KOPT-K1 (cell line): Measurements from ENCODE around the gene ENC1.
"Not testable (repeated sequence)": the region's sequence is repeated elsewhere in the genome, so short reads cannot be mapped to it uniquely, and the experiment has no call there.

Experiments used
- H3K27ac ChIP-seq: fragments of 200-600 bp; sonication (generic); 2 replicates; pipeline ENCODE4 v1.5.1; 2016; ENCODE audit warnings: antibody characterized with exemption, mild to moderate bottlenecking, low read depth, low read length; ENCODE audit not compliant: poor library complexity, severe bottlenecking
- H3K36me3 ChIP-seq: fragments of 200-600 bp; sonication (generic); 2 replicates; pipeline ENCODE4 v1.5.1; 2017; ENCODE audit warnings: antibody characterized with exemption, mild to moderate bottlenecking, low read length, moderate library complexity; ENCODE audit not compliant: insufficient read depth
- H3K9me3 ChIP-seq: fragments of 200-600 bp; sonication (generic); 2 replicates; pipeline ENCODE4 v1.5.1; 2017; ENCODE audit warnings: antibody characterized with exemption, low read length, mild to moderate bottlenecking; ENCODE audit not compliant: insufficient read depth, poor library complexity, severe bottlenecking

The ENC1 gene

GRCh38 chr5:74640450-74640953 lies at the start of gene ENC1:
Gene ENC1 (minus strand): TSS chr5:74640728. CDS start chr5:74636485, 4,243 bp downstream.
- Histone ChIP-seq H3K27ac (peak within 1 kb of the TSS; percentile 63), H3K36me3 (0 out of 2 replicates have a peak, but pooled peaks cover 2% of the 10 kb centered on the region), H3K9me3 (no peaks in the 10 kb centered on the region)

GRCh38 chr5:74686962-74687751 lies 46.6 kb upstream of the ENC1 start:
- H3K27ac ChIP-seq: no peak overlapping the region
- H3K9me3 ChIP-seq: no peaks in the 10 kb centered on the region
- peaks cover 38% of the 10 kb centered on the region for H3K36me3 ChIP-seq

- no peaks in the 10 kb centered on the region for H3K9me3 ChIP-seq
- peak overlapping the region; percentile 64 for H3K27ac ChIP-seq
- peaks cover 28% of the 10 kb centered on the region for H3K36me3 ChIP-seq
These were observed 45.6 kb upstream of the ENC1 start for GRCh38 chr5:74685979-74686631.

GRCh38 chr5:74684900-74685851 lies 44.6 kb upstream of the ENC1 start, which contains the start of gene HEXB:
Gene HEXB (plus strand): TSS chr5:74685233. CDS start chr5:74685261, 28 bp downstream.
- peaks cover 18% of the 10 kb centered on the region for H3K36me3 ChIP-seq
- peak within 1 kb of the TSS; percentile 64 for H3K27ac ChIP-seq
- no peaks in the 10 kb centered on the region for H3K9me3 ChIP-seq

- Histone ChIP-seq H3K36me3 (no peaks in the 10 kb centered on the region), H3K27ac (no peak overlapping the region), H3K9me3 (no peaks in the 10 kb centered on the region)
These were observed 39.4 kb upstream of the ENC1 start for GRCh38 chr5:74679966-74680365.

GRCh38 chr5:74679300-74679699 lies 38.8 kb upstream of the ENC1 start:
- not testable (repeated sequence) for H3K9me3 ChIP-seq, H3K27ac ChIP-seq, H3K36me3 ChIP-seq

GRCh38 chr5:74678123-74678522 lies 37.6 kb upstream of the ENC1 start:
- H3K9me3 ChIP-seq, H3K27ac ChIP-seq, H3K36me3 ChIP-seq: not testable (repeated sequence)

GRCh38 chr5:74676466-74676865 lies 35.9 kb upstream of the ENC1 start:
- not testable (repeated sequence) for H3K27ac ChIP-seq, H3K9me3 ChIP-seq, H3K36me3 ChIP-seq

- Histone ChIP-seq H3K27ac (no peak overlapping the region), H3K36me3 (no peaks in the 10 kb centered on the region)
These were observed 32.7 kb upstream of the ENC1 start for GRCh38 chr5:74673011-74673790.

GRCh38 chr5:74672215-74672877 lies 31.8 kb upstream of the ENC1 start:
- H3K27ac ChIP-seq: no peak overlapping the region
- H3K9me3 ChIP-seq: peaks cover 18% of the 10 kb centered on the region
- H3K36me3 ChIP-seq: no peaks in the 10 kb centered on the region

More at GRCh38 chr5:74673011-74673790, 32.7 kb upstream of the ENC1 start:
- peaks cover 18% of the 10 kb centered on the region for H3K9me3 ChIP-seq

GRCh38 chr5:74670396-74671038 lies 30.0 kb upstream of the ENC1 start:
- Histone ChIP-seq H3K36me3 (no peaks in the 10 kb centered on the region), H3K27ac (no peak overlapping the region), H3K9me3 (peaks cover 18% of the 10 kb centered on the region)

- Histone ChIP-seq H3K9me3 (peaks cover 18% of the 10 kb centered on the region), H3K27ac (no peak overlapping the region), H3K36me3 (no peaks in the 10 kb centered on the region)
These were observed 29.3 kb upstream of the ENC1 start for GRCh38 chr5:74669821-74670220.

- Histone ChIP-seq H3K36me3 (no peaks in the 10 kb centered on the region), H3K27ac (no peak overlapping the region), H3K9me3 (peaks cover 18% of the 10 kb centered on the region)
These were observed 26.9 kb upstream of the ENC1 start for GRCh38 chr5:74667396-74667795.
